GM12891 (cell line): ENCODE data around the gene EML1.

Experiments
- PAX5 ChIP-seq: IDR thresholded peaks from 2 replicates; pipeline ENCODE4 v1.6.1; 2011; ENCODE audit warnings: low read length, moderate library complexity, mild to moderate bottlenecking; ENCODE audit not compliant: insufficient read depth, severe bottlenecking
- POLR2A ChIP-seq: IDR thresholded peaks from 2 replicates; pipeline ENCODE4 v1.6.1; 2011; ENCODE audit warnings: low read depth, low read length, control low read depth
- POLR2AphosphoS5 ChIP-seq: IDR thresholded peaks from 2 replicates; pipeline ENCODE4 v1.6.1; 2011; ENCODE audit warnings: low read depth, low read length, control low read depth
- POU2F2 ChIP-seq: IDR thresholded peaks from 2 replicates; pipeline ENCODE4 v1.6.1; 2011; ENCODE audit warnings: low read depth, mild to moderate bottlenecking, control low read depth, low read length, moderate library complexity
- SPI1 ChIP-seq: IDR thresholded peaks from 2 replicates; pipeline ENCODE4 v1.6.1; 2011; ENCODE audit warnings: low read depth, low read length, control low read depth

GRCh38 chr14:99809859-99810558, 16.8 kb downstream of the EML1 start:
- TF ChIP-seq POLR2A (no peak), POLR2AphosphoS5 (no peak), PAX5 (no peak), SPI1 (no peak), POU2F2 (no peak)
